GM23248 (cell line): ENCODE data around the gene ZNF22.

ENCODE experiments used
- EZH2 ChIP-seq: fragments of 200-600 bp; sonication (generic); IDR thresholded peaks from 2 replicates; pipeline ENCODE4 v1.6.1; 2018; ENCODE audit warnings: antibody characterized with exemption, mild to moderate bottlenecking; ENCODE audit not compliant: insufficient read depth, poor library complexity, severe bottlenecking
- EZH2phosphoT487 ChIP-seq: fragments of 200-600 bp; sonication (generic); IDR thresholded peaks from 2 replicates; pipeline ENCODE4 v1.6.1; 2018; ENCODE audit warnings: antibody characterized with exemption, moderate library complexity, mild to moderate bottlenecking, low read depth; ENCODE audit not compliant: insufficient read depth

GRCh38 chr10:44995581-44995913, 5.2 kb upstream of the ZNF22 start:
- no peak for TF ChIP-seq EZH2phosphoT487
- TF ChIP-seq EZH2 = no peak
